Activated CD4-positive, alpha-beta T cell treated with anti-CD3 and anti-CD28 coated beads for 4 hours (primary cell): ENCODE data around the gene DIPK1C.

Source experiments
- DNase-seq, 2 donors: peaks; one replicate each; pipeline ENCODE4 v3.0.0-alpha.2; 2020

The DIPK1C gene

DNA sequence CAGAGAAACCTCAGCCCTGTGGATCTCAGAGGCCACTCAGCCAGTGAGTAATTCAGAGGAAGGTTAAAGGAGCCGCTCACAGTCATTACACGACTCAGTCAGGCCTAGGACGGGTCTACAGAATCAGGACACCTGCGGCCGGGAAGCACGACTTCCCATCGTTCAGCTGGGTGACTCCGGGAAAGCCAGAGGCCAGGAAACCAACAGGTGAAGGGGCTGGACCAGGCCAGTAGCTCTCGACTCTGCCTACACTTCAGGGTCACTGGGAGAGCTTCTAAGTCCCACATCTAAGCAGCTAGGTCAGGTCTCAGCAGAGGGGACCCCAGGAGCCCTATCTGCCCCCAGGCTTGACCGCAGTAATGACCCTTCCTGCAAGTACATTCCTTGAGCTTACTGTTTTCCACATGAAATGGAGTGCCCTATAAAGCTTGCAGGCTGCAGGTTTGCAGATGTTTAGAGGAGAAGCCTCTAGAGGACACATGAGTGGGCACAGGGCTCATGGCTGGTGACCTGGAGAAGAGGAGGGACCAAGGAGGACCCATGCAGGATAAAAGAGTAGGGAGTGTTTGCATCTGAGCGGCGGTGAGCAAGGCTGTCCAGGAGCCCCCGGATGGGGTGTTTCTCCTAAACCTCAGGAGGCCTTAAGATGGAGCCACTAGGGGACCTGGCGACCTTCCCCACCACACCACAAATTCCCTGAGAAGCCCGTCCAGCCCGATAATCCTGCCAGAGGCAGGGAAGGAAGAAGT lies 9.5 kb downstream of the DIPK1C start:
- DNase-seq: no peak

DNA sequence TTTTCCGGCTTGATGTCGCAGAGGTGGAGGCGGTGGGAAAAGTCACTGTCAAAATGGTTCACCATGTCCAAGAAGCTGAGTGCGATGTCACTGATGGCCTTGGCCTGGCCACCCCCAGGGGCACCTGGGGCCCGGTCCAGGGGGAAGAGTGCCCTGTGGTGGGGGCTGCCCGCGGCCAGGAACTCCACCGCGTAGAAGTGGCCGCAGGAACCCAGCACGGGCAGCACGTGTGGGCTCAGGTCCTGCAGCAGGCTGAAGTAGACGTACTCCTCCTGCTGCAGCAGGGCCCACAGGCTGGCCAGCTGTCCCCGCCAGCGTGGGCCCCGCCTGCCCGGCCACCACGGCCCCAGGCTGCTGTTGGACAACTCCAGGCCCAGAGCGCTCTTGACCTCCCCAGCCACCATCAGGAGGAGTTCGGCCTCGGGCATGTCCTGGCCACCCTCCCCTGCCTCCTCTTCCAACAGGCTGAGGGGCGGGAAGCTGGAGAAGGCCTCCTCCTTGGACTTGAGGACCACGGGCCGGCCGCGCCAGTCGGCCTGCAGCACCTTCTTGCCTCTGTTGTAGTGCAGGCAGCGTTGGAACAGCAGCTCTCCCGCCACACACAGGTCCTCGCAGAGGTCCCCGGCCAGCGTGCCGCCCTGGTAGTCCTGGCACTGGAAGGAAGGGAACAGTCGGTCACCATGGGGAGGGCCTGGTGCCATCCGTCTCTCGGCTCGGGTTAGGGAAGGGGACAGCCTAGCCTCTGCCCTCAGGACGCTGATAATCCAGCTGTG lies 10.3 kb downstream of the DIPK1C start:
- DNase-seq: no peak

DNA sequence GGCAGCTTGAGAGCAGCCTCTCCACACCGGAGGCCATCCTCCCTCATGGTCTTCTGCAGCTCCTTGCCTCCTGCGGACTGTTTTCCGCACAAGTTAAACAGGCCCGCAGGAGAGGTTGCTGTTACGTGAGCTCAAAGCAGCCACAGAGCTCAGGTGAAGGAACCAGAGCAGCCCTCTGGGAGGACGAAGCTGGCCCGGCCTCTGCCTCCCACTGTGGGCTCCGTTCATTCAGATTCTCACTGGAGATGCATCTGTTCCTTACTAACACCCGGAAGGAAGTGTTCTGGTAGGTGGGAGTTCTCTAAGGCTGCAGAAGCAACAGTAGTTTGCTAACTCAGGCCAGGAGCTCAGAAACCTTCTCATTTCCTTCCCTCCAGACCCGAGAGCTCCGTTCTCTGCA lies 10.9 kb downstream of the DIPK1C start:
- DNase-seq: no peak

DNA sequence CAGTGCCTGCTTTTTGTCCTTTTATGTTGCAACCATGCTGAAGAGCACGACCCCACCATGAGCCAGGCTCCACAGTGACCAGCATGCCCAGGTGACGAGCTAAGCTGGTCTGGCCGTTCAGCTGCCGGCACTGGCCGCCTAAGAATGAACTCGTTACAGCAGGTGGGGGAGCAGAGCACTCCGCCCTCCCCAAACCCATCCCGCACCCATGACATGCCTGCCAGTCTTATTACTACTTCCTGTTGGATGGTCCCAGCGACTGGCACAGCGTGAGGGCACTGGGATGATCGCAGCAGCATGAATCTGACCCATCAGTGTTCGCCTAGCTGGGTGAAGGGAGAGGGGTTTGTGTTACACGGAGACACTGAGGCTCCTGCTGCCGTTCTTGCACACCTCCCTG lies 11.5 kb downstream of the DIPK1C start:
- no peak for DNase-seq

DNA sequence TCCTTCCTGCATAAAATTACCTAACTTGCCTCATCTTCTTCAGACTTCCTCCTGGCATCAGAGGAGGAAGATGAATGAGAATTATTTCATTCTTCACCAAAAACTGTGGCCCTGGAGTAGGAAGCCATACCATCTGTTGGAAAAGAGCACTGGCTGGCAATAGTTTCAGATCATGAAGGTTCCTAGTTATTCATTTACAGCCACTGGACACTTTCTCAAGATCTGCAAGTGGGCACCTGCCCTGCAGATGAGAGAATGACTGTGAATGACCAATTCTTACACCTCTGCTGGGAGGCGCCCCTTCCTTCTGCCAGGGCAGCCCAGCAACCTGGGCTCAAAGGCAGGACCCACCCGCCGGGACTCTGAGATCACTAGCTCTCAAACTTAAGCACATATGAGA lies 13.0 kb downstream of the DIPK1C start:
- DNase-seq: no peak

DNA sequence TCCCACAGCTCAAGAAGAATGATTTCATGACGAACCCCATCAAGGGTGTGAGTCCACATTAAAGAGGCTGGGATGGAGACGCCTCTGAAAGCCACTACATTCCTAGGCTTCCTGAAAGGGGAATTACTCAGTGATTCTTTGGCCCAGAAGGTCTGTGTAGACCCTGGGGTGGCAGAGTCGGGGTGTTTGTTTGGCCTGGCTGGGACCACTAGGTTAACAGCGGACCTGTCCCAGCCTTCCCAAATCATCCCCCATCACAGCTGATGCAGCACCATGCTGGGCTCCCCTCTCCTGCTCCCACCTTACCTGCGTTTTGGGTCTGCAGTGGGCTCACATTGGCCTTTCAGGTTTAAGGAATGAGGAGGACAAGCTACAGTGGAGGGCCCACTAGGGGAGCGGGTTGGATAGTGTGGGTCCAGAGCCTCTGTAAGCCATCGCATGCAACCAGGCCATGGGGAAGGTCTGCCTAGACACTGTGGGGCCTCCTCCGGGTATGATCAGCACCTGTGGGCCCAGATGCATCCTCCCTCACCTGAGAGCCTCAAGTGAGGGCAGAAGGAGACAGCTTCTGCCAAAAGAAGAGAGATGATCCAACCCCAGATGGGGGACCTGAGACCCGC lies 16.2 kb downstream of the DIPK1C start:
- no peak for DNase-seq

DNA sequence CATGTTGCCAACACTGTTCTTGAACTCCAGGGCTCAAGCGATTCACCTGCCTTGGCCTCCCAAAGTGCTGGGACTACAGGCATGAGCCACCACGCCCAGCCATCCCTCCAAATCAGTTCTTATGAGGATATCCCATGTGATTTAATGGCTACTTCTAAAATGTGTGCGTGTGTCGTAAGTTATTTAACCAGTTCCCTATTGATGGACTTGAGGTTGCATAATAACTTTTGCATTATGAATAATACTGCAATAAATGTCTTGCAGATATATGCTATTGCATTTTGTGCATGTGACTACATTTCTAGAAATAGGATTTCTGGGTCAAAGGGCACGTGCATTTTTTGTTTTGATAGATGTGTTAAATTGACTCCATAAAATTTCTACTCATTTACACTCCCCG lies 19.0 kb downstream of the DIPK1C start:
- no peak for DNase-seq

DNA sequence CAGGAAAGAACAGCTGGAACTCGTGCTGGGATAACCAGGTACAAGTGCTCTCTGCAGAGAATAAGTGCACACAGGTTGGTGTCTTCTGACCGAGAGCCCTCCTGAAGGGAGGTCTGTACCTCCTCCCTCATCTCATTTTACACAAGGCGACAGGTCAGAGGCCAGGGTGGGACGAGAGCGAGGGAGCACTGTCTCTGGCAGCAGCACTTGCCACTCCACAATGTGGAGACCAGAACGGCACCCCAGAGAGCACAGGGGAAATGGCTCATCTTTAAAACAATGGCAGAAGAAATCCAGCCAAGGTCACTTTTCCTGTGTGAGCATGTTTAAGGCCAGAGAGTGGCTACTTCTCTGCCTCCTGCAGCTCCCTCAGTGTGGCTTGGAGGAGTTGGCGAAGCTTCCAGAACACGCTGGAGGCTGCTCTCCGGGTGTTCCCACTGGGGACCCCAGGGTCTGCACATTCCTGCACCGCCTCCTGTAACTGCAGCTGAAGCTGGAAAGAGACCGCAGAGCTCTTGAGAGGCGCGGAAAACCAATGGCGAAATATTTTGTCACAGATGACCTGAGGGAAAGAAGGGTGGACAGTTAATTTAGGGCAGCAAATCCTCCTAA lies 20.8 kb downstream of the DIPK1C start:
- DNase-seq: no peak

DNA sequence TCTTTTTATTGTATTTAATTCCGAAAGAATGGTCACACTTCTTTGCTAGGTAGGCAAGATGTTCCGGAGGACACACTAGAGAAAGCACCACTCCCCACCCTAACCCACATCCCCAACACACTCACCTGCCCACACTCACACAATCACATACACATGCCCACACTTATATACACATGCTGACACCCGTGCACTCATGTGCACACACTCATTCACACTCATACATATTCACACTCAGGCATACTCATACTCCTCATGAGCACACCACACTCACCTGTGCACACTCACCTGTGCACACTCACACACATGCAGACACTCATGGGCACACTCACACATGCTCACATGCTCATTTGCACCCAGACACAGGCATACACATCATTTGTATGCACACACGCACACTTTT lies 21.4 kb downstream of the DIPK1C start:
- no peak for DNase-seq

DNA sequence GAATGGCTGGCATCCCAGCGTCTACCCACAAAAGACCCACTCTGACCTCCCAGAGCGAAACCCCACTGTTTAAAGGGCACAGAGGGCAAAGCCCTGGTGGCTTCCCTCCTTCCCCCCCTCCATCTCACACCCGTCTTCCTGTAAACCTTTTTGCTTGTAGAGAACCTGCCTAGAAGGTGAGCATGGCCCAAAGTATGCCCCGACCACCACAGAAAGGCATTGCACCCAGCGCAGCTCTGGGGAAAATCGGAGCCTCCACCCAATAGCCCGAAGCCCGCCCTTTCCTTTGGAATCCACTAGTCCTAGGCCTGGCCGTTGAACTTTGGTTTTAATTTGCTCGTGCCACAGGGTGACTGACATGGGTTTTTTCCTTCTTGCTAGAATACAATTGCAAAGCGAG lies 22.6 kb downstream of the DIPK1C start:
- DNase-seq: no peak

DNA sequence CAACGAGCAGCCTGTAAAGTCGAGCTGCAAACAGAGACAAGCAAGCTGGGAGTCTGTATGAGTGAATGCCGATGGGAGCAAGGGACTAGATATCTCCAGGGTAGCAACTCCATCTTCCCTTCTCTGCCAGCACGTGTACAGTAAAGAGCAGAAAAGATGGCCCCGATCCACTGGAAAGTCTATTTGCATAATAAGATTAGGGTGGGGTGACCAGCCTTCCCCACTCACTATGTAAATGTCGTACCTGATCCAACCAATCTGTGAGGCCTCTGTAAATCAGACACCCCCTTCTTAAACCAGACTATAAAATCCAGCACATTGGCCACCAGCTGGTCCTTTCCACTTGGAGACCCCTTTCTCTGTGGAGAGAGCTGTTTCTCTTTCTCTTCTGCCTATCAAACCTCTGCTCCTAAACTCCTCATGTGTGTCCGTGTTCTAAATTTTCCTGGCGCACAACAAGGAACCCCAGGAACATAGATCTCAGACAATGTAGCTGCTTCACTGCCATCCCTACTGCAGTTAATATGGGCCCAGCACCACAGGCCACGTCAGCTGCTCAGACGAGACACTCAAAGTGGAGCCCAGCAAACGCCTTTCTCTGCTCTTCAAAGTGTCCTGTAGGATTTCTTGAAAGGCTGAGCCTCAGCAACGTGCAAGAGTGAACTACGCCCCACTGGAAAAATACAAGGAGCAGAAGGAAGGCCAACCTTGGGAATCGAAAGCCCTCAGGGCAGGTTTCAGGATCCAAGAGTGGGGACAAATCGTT lies 26.1 kb downstream of the DIPK1C start:
- no peak for DNase-seq

DNA sequence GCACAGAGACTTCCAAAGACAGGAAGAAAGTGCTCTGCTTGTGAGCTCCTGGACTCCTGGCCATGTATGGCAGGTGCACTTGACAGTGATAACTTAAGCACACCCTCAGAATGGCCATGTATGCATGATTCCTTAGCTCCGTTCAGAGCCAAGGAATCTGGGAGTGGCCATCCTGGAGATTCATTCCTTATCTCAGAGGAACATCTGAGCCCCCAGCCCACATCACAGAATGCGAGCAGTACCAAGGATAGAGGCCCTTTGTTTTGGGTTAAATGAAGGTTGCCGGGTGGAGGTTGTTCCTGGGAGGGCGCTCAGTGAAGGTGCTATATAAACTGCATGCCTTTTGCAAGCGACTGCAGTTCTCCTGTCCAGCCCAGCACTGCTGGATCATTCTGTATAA lies 26.9 kb downstream of the DIPK1C start:
- no peak for DNase-seq

DNA sequence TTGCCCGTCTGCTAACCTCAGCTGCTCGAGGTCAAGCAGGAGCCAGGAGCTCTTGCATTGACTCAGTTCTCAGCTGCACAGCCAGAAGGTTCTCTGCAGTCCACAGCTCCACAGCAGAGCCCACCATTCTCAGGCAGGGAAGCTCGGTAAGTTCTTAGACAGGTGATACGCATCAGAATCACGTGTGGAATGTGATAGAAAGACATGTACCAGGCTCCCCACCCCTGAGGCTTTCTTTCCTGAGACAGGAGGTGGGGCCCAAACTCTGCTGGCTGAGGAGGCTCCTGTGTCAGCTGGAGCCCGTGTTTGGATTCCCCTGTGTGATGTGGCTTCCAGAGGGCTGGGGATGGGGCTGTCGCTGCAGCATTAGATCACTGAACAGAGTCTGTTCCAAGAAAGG lies 28.0 kb downstream of the DIPK1C start:
- no peak for DNase-seq

DNA sequence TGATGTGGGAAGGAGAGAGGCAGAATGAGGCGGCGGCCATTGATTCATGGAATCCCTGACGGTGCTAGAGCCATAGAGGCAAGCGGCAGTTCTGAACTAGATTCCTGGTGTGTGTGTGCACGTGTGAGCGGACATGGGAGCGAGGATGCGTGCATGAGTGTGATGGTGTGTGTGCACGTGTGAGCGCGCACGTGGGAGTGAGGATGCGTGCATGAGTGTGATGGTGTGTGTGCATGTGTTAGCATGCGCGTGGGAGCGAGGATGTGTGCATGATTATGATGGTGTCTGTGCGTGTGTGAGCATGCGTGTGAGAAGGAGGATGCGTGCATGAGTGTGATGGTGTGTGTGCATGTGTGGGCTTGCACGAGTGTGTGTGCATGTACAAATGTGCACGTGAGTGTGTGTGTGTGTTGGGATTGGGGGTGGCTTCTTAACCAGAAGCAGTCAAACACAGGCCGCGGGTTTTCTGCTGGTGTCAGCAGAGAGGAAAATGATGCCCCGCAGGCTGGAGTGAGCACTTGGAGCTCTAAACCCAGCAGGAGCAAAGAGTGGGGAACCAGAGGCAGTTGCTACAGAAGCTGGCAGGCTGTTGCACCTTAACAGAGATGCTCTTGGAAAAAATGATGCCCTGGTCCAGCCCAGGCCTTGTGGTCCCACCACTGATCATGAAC lies 29.5 kb downstream of the DIPK1C start:
- no peak for DNase-seq

DNA sequence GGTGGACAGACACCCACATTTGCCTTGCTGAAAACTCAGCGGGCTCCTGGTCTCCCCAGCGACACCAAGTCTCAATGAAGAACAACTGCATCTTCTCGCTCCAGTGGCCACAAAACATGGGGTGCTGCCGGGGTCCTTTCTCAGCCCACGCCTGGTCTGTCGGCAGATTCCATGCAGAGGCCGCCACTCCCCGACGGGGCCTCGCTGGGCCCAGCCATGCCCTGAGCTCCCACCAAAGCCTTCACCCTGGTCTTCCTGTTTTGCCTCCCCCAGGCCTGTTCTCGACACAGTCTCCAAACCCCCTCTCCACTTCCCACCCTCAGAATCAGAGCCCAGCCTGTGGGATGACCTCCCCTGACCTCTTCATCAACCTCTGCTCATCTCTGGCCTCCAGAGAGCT lies 31.2 kb downstream of the DIPK1C start:
- DNase-seq: no peak

DNA sequence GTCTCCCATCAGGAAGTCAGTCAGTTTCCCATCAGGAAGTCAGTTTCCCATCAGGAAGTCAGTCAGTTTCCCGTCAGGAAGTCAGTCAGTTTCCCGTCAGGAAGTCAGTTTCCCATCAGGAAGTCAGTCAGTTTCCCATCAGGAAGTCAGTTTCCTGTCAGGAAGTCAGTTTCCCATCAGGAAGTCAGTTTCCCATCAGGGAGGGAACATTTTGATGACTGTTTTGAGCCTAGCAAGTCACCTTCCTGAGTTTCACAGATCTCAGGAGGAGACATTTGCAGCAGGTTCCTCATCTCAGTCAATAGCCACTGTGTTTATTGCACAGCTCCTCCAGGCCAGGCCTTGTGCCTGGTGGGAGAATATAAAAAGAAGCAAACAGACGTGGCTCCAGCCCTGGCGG lies 31.9 kb downstream of the DIPK1C start:
- DNase-seq: no peak

DNA sequence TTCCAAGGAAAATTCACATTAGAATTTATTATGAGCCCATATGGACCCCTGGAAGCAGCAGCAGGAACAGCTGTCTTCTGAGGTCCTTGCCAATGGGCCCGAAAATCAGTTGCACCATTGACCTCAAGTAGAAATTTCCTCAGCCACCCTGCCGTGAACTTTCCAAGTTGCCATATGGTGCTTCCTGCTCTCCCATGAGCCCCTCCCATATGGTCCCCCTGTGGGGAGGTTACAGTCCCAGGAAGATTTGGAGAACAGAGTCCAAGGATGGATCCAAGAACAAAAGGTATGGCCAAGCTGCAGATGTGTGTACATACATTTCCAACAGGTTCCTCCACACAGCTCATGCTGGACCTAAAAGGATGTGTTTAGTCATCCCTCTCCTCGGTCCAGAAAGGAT lies 34.6 kb downstream of the DIPK1C start:
- no peak for DNase-seq

DNA sequence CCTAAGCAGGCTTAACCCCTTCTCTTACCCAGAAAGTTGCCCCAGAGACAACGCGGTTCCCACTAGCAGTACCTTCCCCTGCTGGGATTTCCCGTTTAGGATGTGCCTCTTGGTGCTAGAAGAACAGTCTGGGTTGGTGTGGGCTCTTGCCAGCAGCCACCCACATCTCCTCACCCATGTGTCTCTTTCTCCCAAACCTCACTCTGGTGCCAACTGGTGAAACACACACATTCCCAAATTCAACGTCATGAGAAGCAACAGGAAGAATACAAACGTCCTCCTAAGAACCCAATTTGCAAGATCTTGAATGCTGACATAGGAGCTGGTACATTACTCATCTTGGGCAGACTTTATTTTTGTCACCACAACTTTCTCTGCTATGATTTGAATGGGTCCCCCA lies 36.2 kb downstream of the DIPK1C start:
- DNase-seq: no peak

DNA sequence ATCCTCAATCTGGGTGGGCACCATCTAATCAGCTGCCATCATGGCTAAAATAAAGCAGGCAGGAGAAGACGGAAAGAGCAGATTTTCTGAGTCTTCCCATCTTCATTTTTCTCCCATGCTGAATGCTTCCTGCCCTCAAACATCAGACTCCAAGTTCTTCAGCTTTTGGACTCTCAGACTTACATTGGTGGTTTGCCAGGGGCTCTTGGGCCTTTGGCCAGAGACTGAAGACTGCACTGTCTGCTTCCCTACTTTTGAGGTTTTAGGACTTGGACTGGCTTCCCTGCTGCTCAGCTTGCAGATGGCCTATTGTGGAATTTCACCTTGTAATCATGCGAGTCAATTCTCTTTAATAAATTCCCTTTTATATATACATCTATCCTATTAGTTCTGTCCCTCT lies 36.6 kb downstream of the DIPK1C start:
- DNase-seq: no peak

DNA sequence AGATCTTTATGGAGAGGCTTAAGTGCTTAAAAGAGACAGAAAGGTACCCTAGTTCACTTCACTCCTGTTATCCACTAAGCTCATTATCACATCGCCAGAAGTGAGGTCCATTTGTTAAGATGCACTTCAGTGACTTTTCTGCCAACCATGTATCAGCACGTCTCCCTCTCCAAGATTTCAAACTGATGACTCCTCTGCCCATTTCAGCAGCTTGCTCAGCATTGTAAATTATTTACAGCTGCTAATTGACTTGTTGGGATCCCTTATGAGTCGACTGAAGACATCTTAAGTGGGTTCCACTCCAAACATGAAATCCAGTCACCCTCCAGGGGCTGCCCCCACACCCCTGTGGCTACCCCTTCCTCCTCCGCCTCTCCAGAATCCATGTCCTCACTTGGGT lies 37.3 kb downstream of the DIPK1C start:
- DNase-seq: no peak

DNA sequence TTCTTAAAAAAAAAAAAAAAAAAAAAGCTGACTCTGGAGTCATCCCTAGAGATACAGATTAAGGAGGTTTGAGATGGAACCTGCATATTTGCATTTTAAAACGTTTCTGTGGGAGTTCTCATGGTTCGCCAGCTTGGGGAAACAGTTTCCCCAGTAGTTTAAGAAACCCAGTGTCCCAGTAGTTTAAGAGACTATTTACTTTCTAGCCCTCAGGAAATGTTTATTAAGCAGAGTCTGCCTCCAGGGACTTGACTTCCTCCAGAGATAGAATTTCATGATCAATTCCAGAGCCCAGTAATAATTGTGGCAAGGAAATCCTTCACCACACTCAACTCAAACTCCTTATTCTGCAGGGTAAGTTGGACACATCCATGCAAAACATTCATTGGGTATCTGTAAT lies 39.1 kb downstream of the DIPK1C start:
- no peak for DNase-seq

DNA sequence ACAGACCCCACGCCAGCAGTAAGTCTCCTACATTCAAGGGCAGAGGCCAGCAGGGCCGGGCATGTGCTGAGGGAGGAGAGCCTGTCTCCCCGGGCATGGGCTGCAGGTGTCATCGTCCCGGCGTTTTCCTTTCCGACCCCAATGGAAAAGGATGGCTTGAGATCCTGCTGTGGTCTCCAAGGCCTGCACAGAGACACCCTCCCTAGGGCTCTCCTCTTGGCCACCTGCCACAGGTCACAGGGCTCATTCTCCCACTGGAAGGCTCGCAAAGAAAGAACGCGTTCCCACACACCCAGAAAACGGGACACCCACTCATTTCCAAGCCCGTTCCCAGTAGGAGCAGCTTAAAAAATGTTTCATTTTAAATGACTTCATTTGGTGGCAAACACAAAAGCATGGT lies 41.0 kb downstream of the DIPK1C start:
- no peak for DNase-seq
